Activated gamma-delta T cell (primary cell): ENCODE data around the gene NAP1L1.
"Not testable (repeated sequence)": the region's sequence is repeated elsewhere in the genome, so short reads cannot be mapped to it uniquely, and the experiment has no call there.

Experiments
- DNase-seq: peaks from one replicate; lab custom pipeline; 2025; lab: John Stamatoyannopoulos, UW

NAP1L1 gene

GRCh38 chr12:75990189-75990912, 94.1 kb downstream of the NAP1L1 start:
- DNase-seq, result no peak

- not testable (repeated sequence) for DNase-seq
Measured at GRCh38 chr12:75987709-75988108, 96.8 kb downstream of the NAP1L1 start.
